Activated T-cell treated with anti-CD3 and anti-CD28 coated beads for 48 hours (primary cell): ENCODE data around the gene IP6K3.
A peak's percentile ranks its signal among the peaks of the same experiment; 100 is the strongest.

Experiments
- DNase-seq: peaks from one replicate; pipeline ENCODE4 v3.0.0-alpha.2; 2020; ENCODE audit warnings: low read depth

Gene IP6K3

GRCh38 chr6:33777398-33778388 lies 31.0 kb upstream of the IP6K3 start:
- DNase-seq, result no peak

- no peak for DNase-seq
Measured at GRCh38 chr6:33776764-33777163, 30.1 kb upstream of the IP6K3 start.

- no peak for DNase-seq
Measured at GRCh38 chr6:33776186-33776585, 29.5 kb upstream of the IP6K3 start.

GRCh38 chr6:33774774-33775173 lies 28.1 kb upstream of the IP6K3 start:
- no peak for DNase-seq

- DNase-seq, result no peak
Measured at GRCh38 chr6:33772902-33773472, 26.3 kb upstream of the IP6K3 start.

GRCh38 chr6:33772082-33772830 lies 25.6 kb upstream of the IP6K3 start:
- DNase-seq, result no peak

- DNase-seq, result peak; percentile 66
Measured at GRCh38 chr6:33771146-33772081, 24.7 kb upstream of the IP6K3 start.

GRCh38 chr6:33770833-33771145 lies 24.1 kb upstream of the IP6K3 start:
- DNase-seq, result no peak

GRCh38 chr6:33770124-33770832 lies 23.6 kb upstream of the IP6K3 start:
- no peak for DNase-seq

GRCh38 chr6:33769248-33769821 lies 22.6 kb upstream of the IP6K3 start:
- DNase-seq, result no peak

- peak; percentile 65 for DNase-seq
Measured at GRCh38 chr6:33768644-33769120, 22.0 kb upstream of the IP6K3 start.

GRCh38 chr6:33766921-33767907 lies 20.5 kb upstream of the IP6K3 start:
- DNase-seq, result no peak

- DNase-seq, result no peak
Measured at GRCh38 chr6:33765368-33765767, 18.7 kb upstream of the IP6K3 start.

GRCh38 chr6:33764036-33764435 lies 17.3 kb upstream of the IP6K3 start:
- DNase-seq, result no peak

- DNase-seq, result no peak
Measured at GRCh38 chr6:33763483-33763882, 16.8 kb upstream of the IP6K3 start.

GRCh38 chr6:33762713-33763112 lies 16.0 kb upstream of the IP6K3 start:
- no peak for DNase-seq

- peak; percentile 36 for DNase-seq
Measured at GRCh38 chr6:33761922-33762629, 15.4 kb upstream of the IP6K3 start.

GRCh38 chr6:33761581-33761921 lies 14.8 kb upstream of the IP6K3 start:
- DNase-seq, result no peak
